Measurements from ENCODE around the gene CMIP. TPM values are rescaled to one million over a fixed set of nuclear protein-coding genes. Genes with fewer than 3 reads are reported as not detected.

The CMIP gene
- polyA plus RNA-seq, 3 donors: 0.85 to 61.9 (median 0.93) TPM

DNA sequence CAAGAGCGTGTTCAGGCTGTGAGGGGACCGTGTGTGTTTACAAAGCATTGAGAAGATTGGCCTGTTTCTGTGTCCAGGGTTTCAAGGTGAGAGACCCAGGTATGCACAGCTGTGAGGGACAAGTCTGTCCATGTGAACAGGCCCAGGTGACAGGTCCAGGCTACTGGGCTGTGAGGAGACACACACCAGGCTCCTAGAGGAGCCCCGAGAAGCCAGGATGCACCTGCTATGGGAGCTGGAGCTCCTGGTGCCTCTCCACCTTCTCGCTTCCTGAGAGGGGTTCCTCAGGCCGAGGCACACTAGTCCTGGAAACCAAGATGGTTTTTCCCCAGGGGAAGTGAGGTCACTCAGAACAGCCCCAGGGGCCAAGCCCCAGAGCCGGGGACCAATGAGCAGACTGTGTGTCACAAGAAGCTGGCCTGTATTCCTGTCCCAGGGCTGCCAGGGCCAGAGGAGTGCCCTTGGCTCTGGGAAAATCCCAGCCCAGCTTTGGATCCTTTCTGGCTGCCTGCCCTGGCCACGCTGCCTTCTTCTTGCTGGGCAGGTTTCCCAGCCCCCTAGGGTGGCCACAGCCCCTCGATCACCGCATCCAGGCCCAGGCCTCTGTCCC is 181.0 kb downstream of the CMIP start:
- DNase-seq: peak in 2 of 3 donors; percentile 18 to 87
- peaks cover 0 to 2% (median 0%) of the 10 kb centered on the region in 3 donors for H3K27me3 Mint-ChIP-seq (ENCODE audit: low read depth in 3 of 3)
- Histone ChIP-seq H3K27ac (ENCODE audit: low read depth in 1 of 2, low read length in 2 of 2) (peak overlapping the region in 1 of 2 donors; percentile 69), H2AFZ (ENCODE audit: insufficient read depth, low read depth, low read length, poor library complexity, severe bottlenecking) (no peak overlapping the region), H4K20me1 (ENCODE audit: insufficient read depth, low read length) (peaks cover 100% of the 10 kb centered on the region), H3K9ac (ENCODE audit: insufficient read depth, low read length, poor library complexity, severe bottlenecking) (no peak overlapping the region), H3K79me2 (ENCODE audit: insufficient read depth, low read length) (peaks cover 55% of the 10 kb centered on the region), H3K4me1 (ENCODE audit: control insufficient read depth in 1 of 2, insufficient read depth in 2 of 2, low read length in 2 of 2) (no peaks in the 10 kb centered on the region), H3K36me3 (replicated peaks in 1 of 2; ENCODE audit: control insufficient read depth in 1 of 2, insufficient read depth in 2 of 2, low read length in 2 of 2) (peaks cover 40 to 91% of the 10 kb centered on the region in 2 donors), H3K4me2 (replicated peaks; ENCODE audit: extremely low read depth, low read length, poor library complexity, severe bottlenecking) (no peak overlapping the region), H3K9me3 (replicated peaks in 1 of 2; ENCODE audit: control insufficient read depth in 1 of 2, insufficient read depth in 1 of 2, low read length in 2 of 2) (no peaks in the 10 kb centered on the region), H3K27me3 (ENCODE audit: control insufficient read depth in 2 of 2, insufficient read depth in 2 of 2, low read length in 2 of 2) (no peaks in the 10 kb centered on the region), H3K4me3 (replicated peaks in 1 of 3; ENCODE audit: low read depth in 2 of 3, low read length in 3 of 3) (no peak overlapping the region)
- TF ChIP-seq, protein P1, sequence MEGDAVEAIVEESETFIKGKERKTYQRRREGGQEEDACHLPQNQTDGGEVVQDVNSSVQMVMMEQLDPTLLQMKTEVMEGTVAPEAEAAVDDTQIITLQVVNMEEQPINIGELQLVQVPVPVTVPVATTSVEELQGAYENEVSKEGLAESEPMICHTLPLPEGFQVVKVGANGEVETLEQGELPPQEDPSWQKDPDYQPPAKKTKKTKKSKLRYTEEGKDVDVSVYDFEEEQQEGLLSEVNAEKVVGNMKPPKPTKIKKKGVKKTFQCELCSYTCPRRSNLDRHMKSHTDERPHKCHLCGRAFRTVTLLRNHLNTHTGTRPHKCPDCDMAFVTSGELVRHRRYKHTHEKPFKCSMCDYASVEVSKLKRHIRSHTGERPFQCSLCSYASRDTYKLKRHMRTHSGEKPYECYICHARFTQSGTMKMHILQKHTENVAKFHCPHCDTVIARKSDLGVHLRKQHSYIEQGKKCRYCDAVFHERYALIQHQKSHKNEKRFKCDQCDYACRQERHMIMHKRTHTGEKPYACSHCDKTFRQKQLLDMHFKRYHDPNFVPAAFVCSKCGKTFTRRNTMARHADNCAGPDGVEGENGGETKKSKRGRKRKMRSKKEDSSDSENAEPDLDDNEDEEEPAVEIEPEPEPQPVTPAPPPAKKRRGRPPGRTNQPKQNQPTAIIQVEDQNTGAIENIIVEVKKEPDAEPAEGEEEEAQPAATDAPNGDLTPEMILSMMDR (IDR thresholded peaks at IDR 0.05): no peak
- no peak overlapping the region for H3K4me3 Mint-ChIP-seq
- no peaks in the 10 kb centered on the region for H3K9me3 Mint-ChIP-seq
- H3K27ac Mint-ChIP-seq: peak overlapping the region in 4 of 7 donors; percentile 64 to 82 (median 71)
- peaks cover 45 to 47% of the 10 kb centered on the region in 2 donors for H3K36me3 Mint-ChIP-seq
- peaks cover 13% of the 10 kb centered on the region for H3K4me1 Mint-ChIP-seq
- intact Hi-C loops (cut with micrococcal nuclease): loop anchor here in 1 of 2 donors (10.0 kb wide), 1 partner anchor 109 kb away; no protein-coding TSS in a partner anchor
- WGBS (ENCODE audit: insufficient coverage): 73% methylated on average over 9 of the region's 9 CpGs

DNA sequence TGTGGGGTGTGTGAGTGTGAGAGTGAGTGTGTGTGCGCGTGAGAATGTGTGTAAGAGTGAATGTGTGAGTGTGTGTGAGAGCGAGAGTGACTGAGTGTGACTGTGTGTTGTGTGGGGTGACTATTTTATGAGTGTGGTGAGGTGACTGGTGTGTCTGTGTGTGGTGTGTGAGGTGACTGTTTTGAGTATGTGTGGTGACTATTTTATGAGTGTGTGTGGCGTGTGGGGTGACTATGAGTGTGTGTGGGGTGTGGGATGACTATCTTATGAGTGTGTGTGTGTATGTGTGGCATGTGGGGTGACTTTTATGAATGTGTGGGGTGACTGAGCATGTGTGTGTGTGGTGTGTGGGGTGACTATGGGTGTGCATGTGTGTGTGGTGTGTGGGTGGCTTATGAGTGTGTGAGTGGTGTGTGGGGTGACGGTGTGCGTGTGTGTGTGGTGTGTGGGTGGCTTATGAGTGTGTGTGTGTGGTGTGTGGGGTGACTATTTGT is 181.6 kb downstream of the CMIP start:
- no peak overlapping the region for H3K27ac Mint-ChIP-seq
- Histone ChIP-seq H3K27me3 (ENCODE audit: control insufficient read depth in 2 of 2, insufficient read depth in 2 of 2, low read length in 2 of 2) (no peaks in the 10 kb centered on the region), H2AFZ (ENCODE audit: insufficient read depth, low read depth, low read length, poor library complexity, severe bottlenecking) (no peak overlapping the region), H3K9ac (ENCODE audit: insufficient read depth, low read length, poor library complexity, severe bottlenecking) (no peak overlapping the region), H3K4me2 (replicated peaks; ENCODE audit: extremely low read depth, low read length, poor library complexity, severe bottlenecking) (no peak overlapping the region), H3K4me1 (ENCODE audit: control insufficient read depth in 1 of 2, insufficient read depth in 2 of 2, low read length in 2 of 2) (no peaks in the 10 kb centered on the region), H3K36me3 (replicated peaks in 1 of 2; ENCODE audit: control insufficient read depth in 1 of 2, insufficient read depth in 2 of 2, low read length in 2 of 2) (peaks cover 35 to 85% of the 10 kb centered on the region in 2 donors), H3K27ac (ENCODE audit: low read depth in 1 of 2, low read length in 2 of 2) (peak overlapping the region in 1 of 2 donors; percentile 69), H3K9me3 (replicated peaks in 1 of 2; ENCODE audit: control insufficient read depth in 1 of 2, insufficient read depth in 1 of 2, low read length in 2 of 2) (no peaks in the 10 kb centered on the region), H4K20me1 (ENCODE audit: insufficient read depth, low read length) (peaks cover 100% of the 10 kb centered on the region), H3K4me3 (replicated peaks in 1 of 3; ENCODE audit: low read depth in 2 of 3, low read length in 3 of 3) (no peak overlapping the region), H3K79me2 (ENCODE audit: insufficient read depth, low read length) (peaks cover 55% of the 10 kb centered on the region)
- TF ChIP-seq, protein P1 (IDR thresholded peaks at IDR 0.05): no peak
- peaks cover 17% of the 10 kb centered on the region for H3K4me1 Mint-ChIP-seq
- H3K27me3 Mint-ChIP-seq (ENCODE audit: low read depth in 3 of 3): peaks cover 0 to 2% (median 0%) of the 10 kb centered on the region in 3 donors
- peaks cover 48 to 50% of the 10 kb centered on the region in 2 donors for H3K36me3 Mint-ChIP-seq
- DNase-seq: peak in 1 of 3 donors; percentile 79
- no peaks in the 10 kb centered on the region for H3K9me3 Mint-ChIP-seq
- intact Hi-C loops (cut with micrococcal nuclease): loop anchor here in 1 of 2 donors (10.0 kb wide), 1 partner anchor 109 kb away; no protein-coding TSS in a partner anchor
- 99% methylated on average over 6 of the region's 6 CpGs for WGBS (ENCODE audit: insufficient coverage)
- no peak overlapping the region for H3K4me3 Mint-ChIP-seq

Data from CD14-positive monocyte (primary cell).